Dedifferentiated amniotic fluid mesenchymal stem cell (primary cell): ENCODE data around the gene MORN4.
"Not testable (repeated sequence)": the region's sequence is repeated elsewhere in the genome, so short reads cannot be mapped to it uniquely, and the experiment has no call there.

Source experiments
- DNase-seq: peaks from one replicate; pipeline ENCODE4 v3.0.0-alpha.2; 2016; ENCODE audit errors: extremely low spot score

MORN4 gene

DNA sequence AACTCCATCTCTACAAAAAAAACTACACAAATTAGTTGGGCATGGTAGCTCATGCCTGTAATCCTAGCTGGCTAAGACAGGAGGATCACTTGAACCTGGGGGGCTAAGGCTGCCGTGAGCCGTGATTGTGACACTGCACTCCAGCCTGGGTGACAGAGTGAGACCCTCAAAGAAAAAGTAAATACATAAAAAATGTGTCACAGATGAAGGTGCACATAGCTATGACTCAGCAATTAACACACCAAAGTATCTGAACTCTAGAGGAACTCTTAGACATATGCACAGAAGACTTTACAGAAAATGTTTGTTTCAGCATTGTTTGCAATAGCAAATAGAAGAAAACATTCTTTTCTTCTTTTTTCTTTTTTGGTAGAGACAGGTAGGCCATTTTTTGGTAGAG, 35.5 kb downstream of the MORN4 start:
- DNase-seq = no peak

- peak; percentile 77 for DNase-seq
Observed at GRCh38 chr10:97596101-97597082, 36.9 kb downstream of the MORN4 start.

DNA sequence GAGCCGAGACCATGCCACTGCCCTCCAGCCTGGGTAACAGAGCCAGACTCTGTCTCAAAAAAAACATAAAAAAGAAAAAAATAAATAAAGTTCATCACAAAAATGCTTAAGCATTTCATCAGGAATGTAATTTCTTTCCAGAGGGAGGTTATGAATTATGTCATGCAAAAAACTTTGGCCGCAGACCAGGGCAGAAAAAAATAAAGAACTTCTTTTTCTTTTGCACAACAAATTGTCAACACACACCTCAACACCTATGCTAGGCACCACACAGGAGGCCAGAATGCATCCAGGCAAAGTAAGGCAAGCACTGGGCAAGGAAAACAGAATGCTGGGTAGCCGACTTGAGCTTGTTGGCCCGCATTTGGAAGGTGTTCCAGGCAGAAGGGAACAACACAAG, 39.9 kb downstream of the MORN4 start:
- peak; percentile 68 for DNase-seq

DNA sequence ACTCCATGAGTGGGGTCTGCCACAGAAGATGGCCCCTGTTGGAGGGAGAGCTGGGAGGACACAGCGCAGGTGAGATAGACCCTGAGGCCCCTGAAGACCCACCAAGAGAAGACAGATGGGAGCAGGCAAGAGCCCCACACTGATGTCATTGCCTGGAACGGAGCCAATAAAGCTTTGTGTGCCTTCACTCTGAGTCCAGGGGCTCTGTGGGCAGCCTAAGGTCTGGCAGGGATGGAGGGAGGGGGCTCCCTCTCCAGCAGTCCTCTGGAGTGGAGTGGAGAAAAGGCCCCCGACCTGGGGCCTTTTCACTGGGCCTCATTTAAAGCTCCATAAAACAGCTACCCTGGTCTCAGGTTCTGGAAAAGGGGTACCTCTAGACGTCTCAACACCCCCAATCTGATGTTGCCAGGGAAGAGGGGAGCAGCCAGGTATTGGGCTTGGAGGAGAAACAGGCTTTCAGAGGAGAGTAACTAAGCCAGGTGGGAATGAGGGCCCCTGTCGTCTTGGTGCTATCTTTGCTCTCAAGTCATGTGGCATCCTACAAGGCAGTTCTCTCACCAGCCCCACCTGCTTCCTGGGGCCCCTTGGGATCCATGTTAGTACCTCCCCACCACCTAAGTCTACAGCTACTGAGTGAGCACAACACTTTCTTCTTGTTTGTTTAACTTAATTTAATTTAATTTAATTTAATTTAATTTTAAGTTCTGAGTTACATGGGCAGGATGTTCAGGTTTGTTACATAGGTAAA, 42.4 kb downstream of the MORN4 start:
- no peak for DNase-seq

- no peak for DNase-seq
Observed at GRCh38 chr10:97590082-97590747, 43.1 kb downstream of the MORN4 start.

DNA sequence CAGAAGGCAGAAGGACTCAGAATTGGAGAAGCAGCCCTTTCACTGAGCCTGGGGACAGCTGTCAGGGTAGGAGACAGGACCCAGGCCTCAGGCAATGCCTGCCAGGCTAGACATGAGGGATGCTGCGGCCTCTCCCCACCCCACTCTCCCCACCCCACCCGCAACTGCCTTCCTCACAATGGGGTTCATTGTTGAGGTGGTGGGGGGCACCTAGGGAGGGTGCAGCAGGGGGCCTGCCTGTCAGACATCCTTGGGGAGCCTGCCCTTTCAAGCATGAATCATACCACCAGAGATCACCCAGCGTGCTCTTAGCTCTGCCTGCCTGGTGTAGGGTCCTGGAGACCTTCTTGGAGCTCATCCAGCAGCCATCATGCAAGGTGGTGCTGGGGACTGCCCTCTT, 43.8 kb downstream of the MORN4 start, which contains the start of gene C10orf62:
Gene C10orf62 (plus strand): TSS at position 243 of the 400 bp plus-strand sequence. CDS start 177 bp downstream, outside the sequence.
- DNase-seq = no peak

- no peak for DNase-seq
Observed at GRCh38 chr10:97587183-97587582, 46.1 kb downstream of the MORN4 start.

DNA sequence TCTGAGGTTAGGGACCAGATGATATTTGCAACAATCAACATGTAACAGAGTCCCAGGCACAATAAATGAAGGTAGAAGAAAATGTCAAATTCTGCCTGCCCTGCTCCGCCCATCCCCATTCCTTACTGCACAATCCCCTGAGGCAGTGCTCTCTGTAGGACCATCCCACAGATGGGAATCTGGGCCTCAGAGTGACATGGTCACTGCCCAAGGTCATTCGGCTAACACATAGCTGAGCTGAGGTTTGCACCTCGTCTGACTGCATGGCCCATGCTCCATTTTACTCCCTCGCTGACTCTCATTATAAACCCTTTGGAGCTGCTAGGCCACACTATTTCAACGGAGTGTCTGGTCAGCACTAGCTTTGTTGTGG, 47.9 kb downstream of the MORN4 start:
- no peak for DNase-seq

GRCh38 chr10:97584798-97585438, 48.4 kb downstream of the MORN4 start:
- no peak for DNase-seq

DNA sequence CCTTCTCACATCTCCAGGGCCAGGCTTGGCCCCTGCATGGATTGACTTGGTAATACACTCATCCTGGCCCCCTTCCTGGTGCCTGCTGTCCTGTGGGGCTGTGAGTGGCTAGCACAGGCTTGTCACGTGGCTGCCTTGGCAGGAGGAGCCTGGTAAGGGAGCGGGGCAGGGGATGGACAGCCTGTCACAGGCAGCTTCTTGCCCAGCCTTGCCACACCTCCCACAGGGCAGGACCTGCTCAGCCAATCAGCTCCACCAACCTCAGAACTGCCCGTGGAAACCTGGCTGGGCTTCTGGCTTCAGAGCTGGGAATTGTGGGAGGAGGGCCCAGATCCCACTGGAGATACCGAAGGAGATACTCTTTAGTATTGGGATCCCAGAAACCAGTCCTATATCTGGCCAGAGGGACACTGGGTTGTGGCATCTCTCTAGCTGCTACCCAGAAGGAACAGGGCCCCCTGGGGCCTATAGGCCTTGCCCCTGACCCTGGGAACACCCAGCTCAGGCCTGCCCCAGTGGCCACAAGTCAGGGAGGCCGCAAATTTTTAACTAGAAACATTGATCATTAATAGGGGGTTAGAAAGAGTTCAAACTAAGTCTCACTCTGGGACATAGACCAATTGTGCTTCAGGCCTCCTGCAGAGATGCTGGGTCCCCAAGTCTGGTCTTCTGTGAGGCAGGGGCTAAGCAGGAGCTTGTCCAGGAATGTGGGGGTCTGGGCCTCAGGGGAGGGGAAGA, 49.1 kb downstream of the MORN4 start, which contains the start of gene HOGA1:
Gene HOGA1 (plus strand): TSS at position 330 of the 738 bp plus-strand sequence. CDS start 315 bp downstream, at position 645.
- no peak for DNase-seq

DNA sequence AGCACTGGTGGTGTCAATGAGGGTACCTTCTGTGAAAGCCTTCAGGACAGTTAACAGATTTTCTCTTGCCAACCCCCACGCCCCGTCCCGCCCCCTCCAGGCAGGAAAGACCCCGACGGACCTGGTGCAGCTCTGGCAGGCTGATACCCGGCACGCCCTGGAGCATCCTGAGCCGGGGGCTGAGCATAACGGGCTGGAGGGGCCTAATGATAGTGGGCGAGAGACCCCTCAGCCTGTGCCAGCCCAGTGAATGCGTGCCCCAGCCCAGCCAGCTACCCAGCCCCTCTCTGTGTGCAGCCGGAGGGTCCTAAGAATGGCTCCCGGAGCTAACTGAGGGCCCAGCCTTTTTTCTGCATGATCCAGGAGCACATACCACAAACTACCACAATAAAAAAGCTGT, 49.8 kb downstream of the MORN4 start:
- DNase-seq = no peak

DNA sequence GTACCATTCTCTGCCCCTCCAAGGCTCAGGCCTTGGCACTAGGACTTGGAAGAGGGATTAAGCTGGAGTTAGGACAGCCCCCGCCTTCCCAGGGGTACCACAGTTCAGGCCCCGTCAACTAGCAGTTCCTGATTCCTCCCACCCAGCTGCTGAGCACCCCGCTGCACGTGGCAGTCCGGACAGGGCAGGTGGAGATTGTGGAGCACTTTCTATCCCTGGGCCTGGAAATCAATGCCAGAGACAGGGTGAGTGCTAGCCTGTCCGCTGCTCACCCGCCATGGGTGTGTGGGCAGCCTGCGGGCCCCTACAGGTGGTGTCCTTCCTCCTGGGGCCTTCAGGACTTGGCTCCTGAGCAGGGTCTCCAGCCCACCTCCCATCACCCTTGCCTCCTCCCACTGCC, 51.1 kb downstream of the MORN4 start:
- DNase-seq = no peak

GRCh38 chr10:97580421-97581367, 52.6 kb downstream of the MORN4 start:
- no peak for DNase-seq

GRCh38 chr10:97578171-97578844, 55.0 kb downstream of the MORN4 start:
- DNase-seq = no peak

- no peak for DNase-seq
Observed at GRCh38 chr10:97577701-97578100, 55.6 kb downstream of the MORN4 start.

GRCh38 chr10:97576487-97576886, 56.8 kb downstream of the MORN4 start:
- DNase-seq = not testable (repeated sequence)

DNA sequence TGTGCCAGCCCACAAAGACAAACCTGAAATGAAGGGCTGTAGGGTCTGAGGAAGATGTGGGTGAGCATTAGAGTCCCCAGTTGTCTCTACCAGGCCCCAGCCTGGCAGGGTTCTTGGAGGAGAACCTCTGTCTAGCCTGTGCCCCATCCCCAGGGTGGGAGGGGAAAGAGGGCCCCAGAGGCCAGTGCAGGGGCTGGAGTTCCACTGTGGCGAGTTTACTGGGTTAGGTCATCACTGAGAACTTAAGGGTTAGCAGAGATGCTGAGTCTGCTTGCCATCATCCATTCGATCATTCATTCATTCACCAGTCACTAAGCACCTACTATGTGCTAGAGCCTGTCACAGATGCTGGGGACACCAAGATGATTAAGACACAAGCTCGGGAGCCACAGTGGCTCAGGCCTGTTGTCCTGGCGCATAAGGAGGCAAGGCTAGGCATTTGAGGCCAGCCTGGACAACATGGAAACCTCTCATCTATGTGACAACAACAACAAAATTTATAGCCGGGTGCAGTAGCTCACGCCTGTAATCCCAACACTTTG, 58.1 kb downstream of the MORN4 start:
- DNase-seq = no peak

DNA sequence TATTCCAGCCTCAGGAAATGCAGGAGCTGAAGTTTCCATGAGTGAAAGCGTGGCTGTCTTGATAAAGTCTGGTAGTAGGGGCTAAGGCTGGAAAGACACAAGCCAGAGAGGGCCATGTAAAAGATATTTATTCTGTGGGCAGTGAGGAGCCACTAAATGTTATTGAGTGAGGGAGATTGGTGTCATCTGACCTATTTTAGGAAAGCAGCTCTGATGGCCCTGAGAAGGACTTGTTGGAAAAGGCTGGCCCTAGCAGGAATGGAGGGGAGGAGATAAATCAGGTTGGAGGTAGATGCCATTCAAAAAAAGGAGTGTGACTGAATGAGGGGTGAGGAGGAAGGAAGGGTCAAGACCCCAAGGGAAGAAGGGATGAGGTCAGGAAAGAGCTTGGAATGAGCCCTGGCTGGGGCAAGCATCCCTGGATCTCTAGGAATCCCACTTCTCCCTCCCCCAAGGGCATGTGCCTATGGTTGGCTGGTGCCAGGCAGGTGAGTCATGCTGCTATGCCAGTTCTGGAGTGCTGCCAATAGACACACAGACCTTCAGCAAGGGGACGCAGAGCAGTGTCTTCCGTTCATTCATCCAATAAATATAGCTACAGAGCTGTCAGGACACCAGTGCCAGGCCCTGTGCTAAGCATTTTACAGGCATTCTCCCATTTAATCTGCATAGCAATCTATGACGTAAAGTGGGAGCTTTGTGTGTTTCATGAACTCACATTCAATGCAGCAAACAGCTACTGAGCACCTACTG, 58.8 kb downstream of the MORN4 start:
- peak; percentile 68 for DNase-seq
